Measurements from ENCODE around the gene TMEM176A. TPM values are rescaled to one million over a fixed set of nuclear protein-coding genes. Genes with fewer than 3 reads are reported as not detected.
"Not testable (repeated sequence)": the region's sequence is repeated elsewhere in the genome, so short reads cannot be mapped to it uniquely, and the experiment has no call there.

TMEM176A gene, protein sequence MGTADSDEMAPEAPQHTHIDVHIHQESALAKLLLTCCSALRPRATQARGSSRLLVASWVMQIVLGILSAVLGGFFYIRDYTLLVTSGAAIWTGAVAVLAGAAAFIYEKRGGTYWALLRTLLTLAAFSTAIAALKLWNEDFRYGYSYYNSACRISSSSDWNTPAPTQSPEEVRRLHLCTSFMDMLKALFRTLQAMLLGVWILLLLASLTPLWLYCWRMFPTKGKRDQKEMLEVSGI
- polyA plus RNA-seq (ENCODE audit: insufficient read depth in 1 of 5, insufficient read length in 5 of 5, low replicate concordance in 1 of 5): 1 to 10 TPM; 4.2 to 6.8 (median 6.4) TPM
- long read RNA-seq, donor 1, partial matches to known transcripts: 0 of 3 reads
- long read RNA-seq, donor 1, other reads (novel, unspliced or antisense): 0 of 3 reads
- long read RNA-seq, donor 2, partial matches to known transcripts: 0 of 1 reads
- long read RNA-seq, donor 2, other reads (novel, unspliced or antisense): 0 of 1 reads
- long read RNA-seq, donor 3, partial matches to known transcripts: 16 of 19 reads
- long read RNA-seq, donor 3, other reads (novel, unspliced or antisense): 0 of 19 reads
- long read RNA-seq, donor 4, partial matches to known transcripts: 0 of 2 reads
- long read RNA-seq, donor 4, other reads (novel, unspliced or antisense): 0 of 2 reads
- long read RNA-seq, donor 5, partial matches to known transcripts: 0 of 3 reads
- long read RNA-seq, donor 5, other reads (novel, unspliced or antisense): 0 of 3 reads
- long read RNA-seq, donor 6, partial matches to known transcripts: 0 of 2 reads
- long read RNA-seq, donor 6, other reads (novel, unspliced or antisense): 0 of 2 reads
- long read RNA-seq, donor 7, partial matches to known transcripts: 0 of 4 reads
- long read RNA-seq, donor 7, other reads (novel, unspliced or antisense): 0 of 4 reads
- long read RNA-seq, donor 8: 0 reads

DNA sequence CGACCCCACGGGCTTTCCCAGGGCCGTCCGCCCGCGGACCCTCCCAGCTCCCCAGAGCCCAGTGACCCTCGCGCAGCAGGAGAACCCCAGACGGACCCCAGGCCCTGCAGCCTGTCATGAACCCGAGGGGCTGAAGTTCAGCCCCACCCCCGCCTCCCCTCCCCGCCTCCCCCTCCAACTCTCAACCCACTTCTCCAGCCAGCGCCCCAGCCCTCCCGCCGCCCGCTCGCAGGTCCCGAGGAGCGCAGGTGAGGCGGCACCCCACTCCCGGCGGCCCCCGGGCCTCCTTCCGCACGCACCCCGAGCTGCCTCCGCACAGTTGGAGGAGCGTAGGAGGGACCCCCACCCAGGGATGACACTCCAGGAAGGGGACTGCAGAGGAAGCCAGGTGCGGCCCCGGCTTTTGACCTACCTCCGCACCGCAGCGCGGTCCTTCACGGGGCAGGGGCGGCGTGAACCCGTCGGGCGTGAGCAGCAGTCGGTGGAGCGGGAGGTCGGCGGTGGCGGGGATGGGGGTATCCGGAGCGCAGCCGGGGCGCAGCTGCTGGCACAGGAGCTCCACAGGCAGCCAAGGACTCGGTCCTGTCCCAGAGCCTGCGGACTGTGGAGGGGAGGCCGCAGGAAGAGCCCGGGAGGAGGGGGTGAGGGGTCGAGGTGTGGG, at the start of gene TMEM176A:
TMEM176A (plus strand) TSS at position 189 of the 661 bp plus-strand sequence. CDS start 782 bp downstream, outside the sequence.
- DNase-seq: no peak

DNA sequence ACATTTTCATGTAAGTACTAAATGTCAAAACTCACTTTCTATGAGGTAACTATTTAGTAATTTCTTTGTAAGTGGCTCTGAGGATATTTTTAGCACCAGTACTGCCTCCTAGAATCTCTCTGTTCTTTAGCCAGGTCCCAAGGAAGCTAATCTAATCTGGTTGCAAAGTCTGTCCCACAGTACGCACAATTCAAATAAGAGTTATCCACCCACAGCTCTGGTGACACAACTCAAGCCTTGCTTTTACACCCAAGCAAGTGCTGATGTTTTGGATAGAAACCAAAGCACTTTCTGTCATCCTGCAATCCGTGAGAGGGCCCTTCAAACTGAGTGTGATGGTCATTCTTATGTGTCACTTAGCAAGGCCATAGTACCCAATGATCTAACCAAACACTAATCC, 48.9 kb upstream of the TMEM176A start:
- DNase-seq: no peak

DNA sequence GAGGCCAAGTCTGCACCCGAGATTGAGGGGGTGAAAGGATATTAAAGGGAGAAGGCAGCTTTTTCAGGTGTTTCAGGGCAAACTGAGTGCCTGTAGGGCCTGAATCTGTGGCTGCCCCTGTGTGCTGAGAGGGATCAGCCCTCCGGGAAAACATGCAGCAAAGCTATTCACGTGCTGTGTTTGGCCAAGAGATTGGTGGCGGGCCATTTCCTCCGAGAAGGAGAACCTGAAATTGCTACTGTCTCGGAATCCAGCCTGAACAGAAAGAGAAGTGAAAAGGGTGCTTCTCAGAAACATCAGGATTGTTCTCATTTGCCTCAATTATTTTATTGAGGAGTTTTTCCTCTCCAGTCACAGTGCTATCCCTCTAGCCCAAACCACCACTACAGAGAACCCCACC, 47.3 kb upstream of the TMEM176A start:
- DNase-seq: no peak

DNA sequence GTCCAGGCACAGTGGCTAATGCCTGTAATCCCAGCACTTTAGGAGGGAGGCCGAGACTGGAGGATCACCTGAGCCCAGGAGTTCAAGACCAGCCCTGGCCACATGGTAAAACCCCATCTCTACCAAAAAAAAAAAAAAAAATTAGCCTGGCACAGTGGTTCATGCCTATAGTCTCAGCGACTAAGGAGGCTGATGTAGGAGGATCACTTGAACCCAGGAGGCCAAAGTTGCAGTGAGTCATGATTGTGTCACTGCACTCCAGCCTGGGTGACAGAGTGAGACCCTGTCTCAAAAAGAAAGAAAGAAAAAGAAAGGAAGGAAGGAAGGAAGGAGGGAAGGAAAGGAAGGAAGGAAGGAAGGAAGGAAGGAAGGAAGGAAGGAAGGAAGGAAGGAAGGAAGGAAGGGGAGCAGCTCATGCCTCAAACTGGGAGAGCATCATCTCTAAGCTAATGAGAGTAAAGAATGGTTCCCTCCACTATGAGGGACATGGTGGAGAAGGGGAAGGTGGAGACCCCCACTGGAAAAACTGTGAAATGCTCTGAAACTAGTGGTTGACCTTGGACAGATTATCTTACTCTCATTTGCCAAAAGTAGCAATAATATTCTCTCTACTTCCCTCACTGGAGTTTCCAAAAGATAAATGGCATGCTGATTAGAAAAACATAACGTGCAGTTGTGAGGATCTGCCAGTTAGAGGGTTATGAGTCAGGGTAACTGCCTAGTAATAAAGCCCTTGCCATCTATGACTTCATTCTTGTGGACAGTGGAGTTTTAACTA, 46.6 kb upstream of the TMEM176A start:
- DNase-seq: peak in 1 of 2 donors; percentile 23

DNA sequence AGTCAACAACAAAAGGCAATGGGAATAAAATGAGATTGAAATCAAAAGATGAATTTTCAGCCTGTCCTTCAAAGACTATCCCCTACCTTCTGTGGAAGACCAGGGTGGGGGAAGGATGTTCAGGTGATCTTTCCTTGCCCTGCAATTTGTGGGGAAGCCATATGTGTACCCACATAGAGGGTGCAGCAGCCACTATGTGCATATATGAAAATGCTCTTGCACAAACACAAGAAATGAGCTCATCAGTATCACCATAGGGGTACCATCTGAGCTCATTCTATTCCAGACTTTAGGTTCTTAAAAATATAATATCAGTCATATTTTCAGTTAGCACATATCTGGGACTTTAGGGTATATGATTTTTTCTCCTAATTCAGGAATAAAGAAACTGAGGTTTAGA, 45.6 kb upstream of the TMEM176A start:
- no peak for DNase-seq

DNA sequence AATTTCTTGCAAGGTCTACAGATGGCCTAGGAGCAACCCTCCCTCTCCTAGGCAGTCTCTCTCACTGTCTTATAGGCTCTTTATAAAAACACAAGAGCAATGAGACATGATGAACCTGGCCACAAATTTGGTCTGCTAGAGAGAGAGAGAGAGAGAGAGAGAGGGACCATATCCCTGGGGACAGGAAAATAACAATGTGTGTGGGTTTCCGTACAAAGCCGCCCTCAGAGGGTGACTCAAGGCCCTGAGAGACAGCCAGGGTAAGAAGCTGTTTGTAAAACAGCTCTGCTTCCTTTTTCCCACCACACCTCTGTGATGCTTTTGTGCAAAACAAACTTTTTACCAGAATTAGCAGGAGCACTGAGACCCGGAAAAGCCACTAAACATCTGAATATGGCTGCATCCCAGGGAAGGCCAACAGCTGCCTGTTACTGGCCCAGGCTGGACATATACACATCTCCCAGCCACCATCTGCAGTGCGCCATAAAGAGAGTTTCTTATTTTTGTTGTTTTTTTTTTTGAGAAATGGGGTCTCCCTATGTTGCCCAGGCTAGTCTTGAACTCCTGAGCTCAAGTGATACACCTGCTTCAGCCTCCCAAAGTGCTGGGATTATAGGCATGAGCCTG, 45.0 kb upstream of the TMEM176A start:
- no peak for DNase-seq

DNA sequence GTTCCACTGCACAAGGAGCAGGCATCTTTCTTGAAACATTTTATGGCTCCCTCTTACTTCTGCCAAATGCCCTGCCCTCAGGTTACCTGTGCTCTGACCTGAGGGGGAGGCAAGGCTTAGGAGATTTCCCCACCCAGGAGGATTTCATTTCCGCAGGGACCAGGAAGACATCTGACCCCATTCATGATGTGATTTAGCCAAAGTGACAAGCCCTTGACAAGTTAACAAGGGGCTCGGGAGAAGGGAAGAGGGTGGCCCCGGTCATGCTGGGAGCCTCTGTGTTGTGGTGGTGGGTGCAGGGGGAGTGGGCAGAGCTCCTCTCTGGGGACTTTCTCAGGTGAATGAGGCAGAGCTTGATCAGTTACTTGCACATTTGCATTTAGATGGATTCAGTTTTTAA, 44.4 kb upstream of the TMEM176A start:
- DNase-seq: no peak

DNA sequence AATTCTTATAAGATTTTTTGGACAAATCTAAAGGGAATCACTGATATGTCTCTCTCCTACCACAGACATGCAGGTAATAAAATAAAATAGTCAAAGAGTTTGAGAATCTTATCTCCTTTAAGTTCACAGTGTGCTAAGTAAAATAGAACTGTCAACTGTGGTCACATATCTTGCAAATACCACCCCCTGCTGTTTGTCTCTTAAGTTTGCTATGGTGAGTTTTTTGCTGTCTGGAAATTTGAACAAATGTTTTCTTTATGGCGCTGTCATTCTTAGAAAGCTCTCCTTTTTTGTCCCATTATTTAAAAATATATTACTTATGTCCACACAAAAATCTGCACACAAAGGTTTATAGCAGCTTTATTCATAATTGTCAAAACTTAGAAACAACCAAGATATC, 43.7 kb upstream of the TMEM176A start:
- no peak for DNase-seq

DNA sequence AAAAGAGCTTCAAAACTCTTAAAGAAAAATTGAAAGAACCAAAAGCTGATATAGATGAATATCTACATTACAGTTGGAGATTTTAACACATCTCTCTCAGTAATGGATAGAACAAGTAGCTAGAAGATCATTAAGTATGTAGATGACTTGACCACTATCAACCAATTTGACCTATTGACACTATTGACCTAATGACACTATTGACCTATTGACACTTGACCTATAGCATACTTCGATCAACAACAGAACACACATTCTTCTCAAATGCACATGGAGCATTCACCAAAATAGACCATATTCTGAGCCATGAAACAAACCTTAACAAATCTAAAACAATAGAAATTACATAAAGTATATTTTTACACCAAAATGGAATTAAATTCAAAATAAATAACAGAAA, 41.1 kb upstream of the TMEM176A start:
- no peak for DNase-seq

DNA sequence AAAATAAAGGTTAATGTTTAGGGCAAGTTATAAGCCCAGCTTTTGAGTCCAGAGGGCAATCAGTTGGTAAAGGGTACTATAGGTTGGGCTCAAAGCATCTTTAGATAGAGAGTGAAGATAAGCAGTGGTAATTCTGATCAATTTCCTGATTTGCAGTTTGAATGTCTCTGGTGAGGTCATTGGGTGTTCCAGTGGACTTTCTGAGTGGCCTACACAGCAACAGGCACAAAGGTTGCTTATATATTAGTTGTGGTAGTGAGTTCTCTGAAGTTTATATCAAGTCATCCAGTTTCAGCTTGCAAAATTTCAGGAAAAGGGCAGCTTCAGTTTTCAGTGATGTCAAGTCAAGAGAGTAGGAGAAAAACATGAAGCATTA, 34.2 kb upstream of the TMEM176A start:
- DNase-seq: no peak

DNA sequence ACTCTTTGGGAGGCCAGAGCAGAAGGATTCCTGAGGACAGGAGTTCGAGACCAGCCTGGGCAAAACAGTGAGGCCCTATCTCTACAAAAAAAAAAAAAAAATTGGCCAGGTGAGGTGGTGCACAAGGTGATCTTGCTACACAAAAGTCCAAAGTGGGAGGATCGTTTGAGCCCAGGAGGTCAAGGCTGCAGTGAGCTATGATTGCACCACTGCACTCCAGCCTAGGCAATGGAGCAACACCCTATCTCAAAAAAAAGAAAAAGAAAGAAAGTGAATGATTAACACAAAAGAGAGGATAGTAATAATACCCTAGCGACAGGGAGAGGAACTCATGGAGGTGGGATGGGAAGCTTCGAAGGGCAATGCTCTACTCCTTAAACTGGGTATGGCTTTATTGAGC, 30.8 kb upstream of the TMEM176A start:
- DNase-seq: no peak

DNA sequence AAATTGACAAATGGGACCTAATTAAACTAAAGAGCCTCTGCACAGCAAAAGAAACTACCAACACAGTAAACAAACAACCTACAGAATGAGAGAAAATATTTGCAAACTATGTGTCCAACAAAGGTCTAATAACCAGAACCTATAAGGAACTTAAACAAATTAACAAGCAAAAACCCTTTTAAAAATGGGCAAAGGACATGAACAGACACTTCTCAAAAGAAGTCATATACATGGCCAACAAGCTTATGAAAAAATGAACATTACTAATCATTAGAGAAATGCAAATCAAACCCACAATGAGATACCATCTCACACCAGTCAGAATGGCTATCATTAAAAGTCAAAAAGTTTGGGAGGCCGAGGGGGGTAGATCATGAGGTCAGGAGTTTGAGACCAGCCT, 26.4 kb upstream of the TMEM176A start:
- DNase-seq: not testable (repeated sequence)

DNA sequence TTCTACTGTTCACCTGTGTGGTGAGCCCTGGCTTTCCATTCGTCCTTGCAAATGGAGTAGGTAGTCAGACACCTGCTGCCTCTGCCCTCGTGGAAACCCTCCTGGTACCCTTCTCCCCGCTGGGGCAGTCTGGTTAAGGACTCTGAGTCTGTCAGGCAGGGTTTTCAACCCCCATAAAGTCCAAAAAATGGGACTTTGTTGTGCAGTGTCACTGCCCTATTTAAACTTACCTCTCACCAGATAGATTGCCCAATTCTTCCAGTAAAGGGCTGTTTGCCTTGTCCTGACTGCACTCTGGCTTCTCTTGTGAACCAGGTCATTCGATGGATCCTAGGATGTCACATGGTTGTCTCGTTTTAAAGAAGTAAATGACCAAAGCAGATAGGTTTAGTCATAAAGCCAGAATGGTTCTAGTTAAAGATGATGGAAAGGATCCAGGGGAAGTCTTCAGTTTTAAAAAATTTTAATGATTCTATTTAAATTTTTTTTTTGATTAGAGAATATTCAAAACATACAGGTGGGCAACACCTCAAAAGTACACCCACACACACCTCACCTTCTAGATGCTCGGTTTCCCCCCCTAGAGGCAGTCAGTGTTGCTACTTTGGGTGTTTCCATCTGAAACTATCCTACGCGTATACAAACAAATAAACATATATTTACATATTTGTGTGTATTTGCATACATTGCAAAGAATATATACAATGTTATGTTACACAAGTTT, 22.4 kb upstream of the TMEM176A start:
- DNase-seq: no peak

DNA sequence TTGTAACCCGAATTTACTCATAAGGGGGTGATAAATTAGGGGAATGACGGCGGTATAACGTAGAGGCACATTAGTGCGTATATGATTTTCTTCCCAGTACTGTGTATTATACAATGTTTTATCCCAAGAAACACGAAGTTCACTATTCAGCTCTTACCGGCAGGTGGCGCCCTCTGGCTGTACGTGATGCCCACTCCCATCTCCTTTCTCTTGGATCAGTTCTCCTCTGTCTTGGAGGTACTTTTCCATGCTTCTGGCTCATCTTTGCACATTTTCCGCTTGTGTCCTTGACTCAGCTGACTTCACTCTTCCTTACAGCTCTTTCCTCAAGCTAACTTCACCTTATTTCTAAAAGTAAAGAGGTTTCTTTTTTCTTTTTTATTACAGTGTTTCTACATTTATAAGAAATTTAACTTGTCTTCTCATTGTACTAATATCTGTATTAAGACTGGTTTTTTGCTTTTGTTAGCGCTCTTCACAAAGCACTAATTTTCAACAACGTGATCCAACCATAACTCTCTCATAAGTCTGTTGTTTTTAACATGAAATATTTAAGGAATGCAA, 21.7 kb upstream of the TMEM176A start:
- peak; percentile 54 to 72 for DNase-seq

DNA sequence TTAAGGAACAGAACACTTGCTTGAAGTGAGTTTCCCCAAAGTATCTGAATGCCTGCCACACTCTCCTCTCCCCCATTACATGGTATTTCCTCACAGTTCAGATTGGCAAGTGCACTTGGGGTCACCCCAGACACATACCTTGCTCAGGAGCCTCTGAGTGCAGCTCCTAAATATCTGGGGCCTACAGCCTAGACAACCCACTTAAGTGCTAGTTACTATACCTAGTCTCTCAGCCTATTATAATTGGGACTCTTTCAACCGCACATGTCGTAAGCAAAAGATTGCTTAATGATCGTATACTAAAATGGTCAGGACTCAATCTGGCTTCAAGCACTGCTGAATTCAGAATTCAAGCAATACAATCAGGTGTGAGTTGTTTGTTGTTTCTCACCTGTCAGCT, 20.3 kb upstream of the TMEM176A start:
- no peak for DNase-seq

DNA sequence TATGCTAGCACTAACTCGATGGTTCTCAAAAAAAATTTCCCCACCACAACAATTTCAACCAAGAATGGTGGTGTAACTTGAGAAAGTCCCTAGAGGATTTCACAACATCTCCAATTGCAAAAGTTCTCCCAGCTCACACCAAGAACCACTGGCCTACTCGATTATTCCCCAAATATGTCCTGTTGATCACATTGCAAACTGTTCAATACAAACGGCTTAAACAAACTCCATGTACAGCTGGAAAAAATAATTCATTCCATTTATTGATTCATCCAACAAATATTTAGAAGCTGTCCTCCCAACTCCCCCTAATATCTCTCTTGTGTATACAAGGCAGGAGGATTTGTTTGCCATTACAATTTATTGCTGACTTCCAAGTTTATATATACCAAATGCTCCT, 19.5 kb upstream of the TMEM176A start:
- DNase-seq: no peak

DNA sequence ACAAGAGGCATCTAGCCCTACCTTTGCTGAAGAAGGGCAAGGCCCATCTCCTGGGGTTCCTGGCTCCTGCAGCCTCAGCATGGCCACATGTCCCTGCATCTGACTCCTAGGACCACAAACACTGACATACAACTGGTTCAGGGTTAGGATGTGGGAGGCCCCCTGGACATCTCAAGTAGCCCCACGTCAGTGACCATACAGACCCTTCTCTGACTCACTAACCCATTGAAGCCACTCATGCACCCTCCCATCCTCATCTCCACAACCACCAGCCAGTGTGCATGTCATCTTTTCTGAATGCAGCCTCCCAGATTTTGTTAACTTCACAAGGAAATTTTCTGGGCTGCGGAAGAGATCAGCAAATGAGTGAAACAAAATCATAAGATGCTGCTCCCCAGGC, 18.6 kb upstream of the TMEM176A start:
- DNase-seq: no peak

DNA sequence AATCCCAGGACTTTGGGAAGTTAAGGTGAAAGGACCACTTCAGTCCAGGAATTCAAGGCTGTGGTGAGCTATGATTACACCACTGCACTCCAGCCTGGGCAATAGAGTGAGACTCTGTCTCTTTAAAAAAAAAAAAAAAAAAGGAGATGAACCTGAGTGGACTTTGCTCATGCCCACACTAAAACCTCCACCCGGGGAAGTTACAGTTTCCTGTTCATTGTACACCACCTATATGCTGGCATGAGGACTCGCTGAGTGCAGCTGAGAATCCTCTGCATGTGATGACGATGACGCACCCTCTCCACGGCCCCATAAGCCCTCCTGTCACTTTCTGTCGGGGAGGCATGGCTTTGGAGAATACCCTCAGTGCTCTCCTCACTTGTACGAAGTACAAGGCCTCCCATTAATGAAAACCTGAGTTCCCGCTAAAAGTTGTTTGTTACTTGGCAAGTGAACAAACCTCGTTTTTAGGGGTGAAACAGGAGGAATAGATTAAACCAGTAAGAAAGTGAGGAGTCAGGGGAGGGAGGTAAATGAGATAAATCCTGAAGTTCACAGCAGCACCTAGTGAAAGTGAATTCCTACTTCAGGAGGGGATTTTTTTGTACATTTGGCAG, 16.3 kb upstream of the TMEM176A start:
- DNase-seq: no peak

DNA sequence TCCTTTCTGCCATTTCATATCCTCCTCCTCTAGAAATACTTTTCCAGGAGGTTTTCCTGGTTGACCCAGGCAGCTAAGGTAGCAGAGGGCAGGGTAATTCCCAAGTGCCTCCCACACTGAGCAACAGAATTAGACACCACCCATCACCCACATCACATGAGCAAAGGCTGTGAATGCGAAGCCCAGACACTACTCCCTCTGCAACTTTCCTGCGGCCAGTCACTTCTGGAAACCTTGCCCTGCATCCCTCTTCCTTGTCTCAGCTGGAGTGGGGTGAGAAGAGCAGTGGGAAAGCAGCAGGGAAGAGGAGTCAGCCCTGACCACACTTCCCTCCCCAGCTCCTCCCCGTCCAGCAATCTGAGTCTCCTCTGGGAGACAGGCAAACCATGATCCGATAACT, 15.6 kb upstream of the TMEM176A start:
- DNase-seq: no peak

All from right lung (tissue), 10 donors.